GM23338 (cell line): Measurements from ENCODE around the gene METTL24. TPM values are rescaled to one million over a fixed set of nuclear protein-coding genes. Genes with fewer than 3 reads are reported as not detected.

ENCODE experiments used
- ATAC-seq: fragments of 200-7000 bp; cut with Tn5 transposase; 3 replicates; pipeline ENCODE4 v1.9.1; 2020
- DNase-seq: peaks from one replicate; pipeline ENCODE4 v3.0.0-alpha.2; 2015; ENCODE audit warnings: low spot score
- H2AFZ ChIP-seq: fragments of 200-600 bp; sonication (generic); 2 replicates; pipeline ENCODE4 v1.8.0; 2016; ENCODE audit warnings: antibody characterized with exemption, mild to moderate bottlenecking, moderate library complexity
- H3F3A ChIP-seq: fragments of 200-600 bp; sonication (generic); replicated peaks from 2 replicates; pipeline ENCODE4 v1.8.0; 2017; ENCODE audit warnings: antibody characterized with exemption, mixed run types, low read depth
- H3K27ac ChIP-seq: fragments of 200-600 bp; sonication (generic); 2 replicates; pipeline ENCODE4 v1.6.1; 2016; ENCODE audit warnings: low read depth
- H3K27me3 ChIP-seq: fragments of 200-600 bp; sonication (generic); 2 replicates; pipeline ENCODE4 v1.8.0; 2016; ENCODE audit warnings: mild to moderate bottlenecking, mixed run types, moderate library complexity; ENCODE audit not compliant: insufficient read depth
- H3K36me3 ChIP-seq: fragments of 200-600 bp; sonication (generic); 2 replicates; pipeline ENCODE4 v1.8.0; 2016; ENCODE audit warnings: mild to moderate bottlenecking; ENCODE audit not compliant: insufficient read depth
- H3K4me1 ChIP-seq: fragments of 200-600 bp; sonication (generic); 2 replicates; pipeline ENCODE4 v1.8.0; 2016; ENCODE audit warnings: mild to moderate bottlenecking, moderate library complexity; ENCODE audit not compliant: insufficient read depth
- H3K4me2 ChIP-seq: fragments of 200-600 bp; sonication (generic); 2 replicates; pipeline ENCODE4 v1.7.1; 2017; ENCODE audit warnings: mixed run types
- H3K4me3 ChIP-seq: fragments of 200-600 bp; sonication (generic); 2 replicates; pipeline ENCODE4 v1.6.1; 2016; ENCODE audit warnings: mixed run types
- H3K79me2 ChIP-seq: fragments of 200-600 bp; sonication (generic); replicated peaks from 2 replicates; pipeline ENCODE4 v1.8.0; 2017; ENCODE audit warnings: mild to moderate bottlenecking; ENCODE audit not compliant: insufficient read depth
- H3K9me2 ChIP-seq: fragments of 200-600 bp; sonication (generic); 2 replicates; pipeline ENCODE4 v1.8.0; 2017; ENCODE audit not compliant: insufficient read depth
- H4K20me1 ChIP-seq: fragments of 200-600 bp; sonication (generic); replicated peaks from 2 replicates; pipeline ENCODE4 v1.8.0; 2017; ENCODE audit warnings: mild to moderate bottlenecking; ENCODE audit not compliant: insufficient read depth
- H3K27ac Mint-ChIP-seq: 2 replicates; pipeline ENCODE4 v1.8.0; 2020; ENCODE audit warnings: inconsistent platforms, mild to moderate bottlenecking, moderate library complexity, mixed read lengths
- H3K27me3 Mint-ChIP-seq: 3 replicates; pipeline ENCODE4 v1.8.0; 2022; ENCODE audit warnings: low read depth, mild to moderate bottlenecking, moderate library complexity, mixed read lengths, inconsistent platforms; ENCODE audit not compliant: insufficient read depth, poor library complexity
- H3K36me3 Mint-ChIP-seq: 3 replicates; pipeline ENCODE4 v1.8.0; 2021; ENCODE audit warnings: low read depth, mild to moderate bottlenecking, inconsistent platforms, moderate library complexity, mixed read lengths
- H3K4me1 Mint-ChIP-seq: 3 replicates; pipeline ENCODE4 v1.8.0; 2020; ENCODE audit warnings: mild to moderate bottlenecking, inconsistent platforms, mixed read lengths
- H3K4me3 Mint-ChIP-seq: 3 replicates; pipeline ENCODE4 v1.8.0; 2021; ENCODE audit warnings: moderate library complexity, mild to moderate bottlenecking, inconsistent platforms, mixed read lengths
- H3K9me3 Mint-ChIP-seq: 3 replicates; pipeline ENCODE4 v1.8.0; 2020; ENCODE audit warnings: moderate library complexity, mild to moderate bottlenecking, inconsistent platforms, mixed read lengths
- CREB1 ChIP-seq: fragments of 250-450 bp; sonication (Bioruptor Pico); IDR thresholded peaks from 2 replicates; pipeline ENCODE4 v1.5.0; 2020; ENCODE audit warnings: low read depth, mild to moderate bottlenecking, moderate library complexity
- CTCF ChIP-seq, 2 experiments: fragments of 200-600 bp in 1 of 2; sonication (generic) in 1 of 2; conservative IDR thresholded peaks; 2 replicates each; pipeline versions ENCODE4 v1.5.1 to v1.6.1; 2016 to 2017; ENCODE audit warnings: antibody characterized with exemption in 2 of 2, low read depth in 2 of 2, mild to moderate bottlenecking in 2 of 2, moderate library complexity in 1 of 2
- ETS1 ChIP-seq: IDR thresholded peaks from 2 replicates; pipeline ENCODE4 v1.6.1; 2016; ENCODE audit warnings: antibody characterized with exemption
- EZH2 ChIP-seq: fragments of 200-600 bp; sonication (generic); IDR thresholded peaks from one replicate; pipeline ENCODE4 v1.8.0; 2017; ENCODE audit warnings: antibody characterized with exemption, mild to moderate bottlenecking, low read depth; ENCODE audit not compliant: unreplicated experiment
- EZH2phosphoT487 ChIP-seq: fragments of 200-600 bp; sonication (generic); IDR thresholded peaks from one replicate; pipeline ENCODE4 v1.8.1; 2018; ENCODE audit warnings: antibody characterized with exemption; ENCODE audit not compliant: unreplicated experiment
- JUNB ChIP-seq: IDR thresholded peaks from one replicate; pipeline ENCODE4 v1.6.1; 2016; ENCODE audit warnings: antibody characterized with exemption; ENCODE audit not compliant: unreplicated experiment
- NANOG ChIP-seq: IDR thresholded peaks from 2 replicates; pipeline ENCODE4 v1.6.1; 2016; ENCODE audit warnings: antibody characterized with exemption, borderline replicate concordance
- POLR2AphosphoS5 ChIP-seq: IDR thresholded peaks from 2 replicates; pipeline ENCODE4 v1.6.1; 2016; ENCODE audit warnings: antibody characterized with exemption, low read depth
- REST ChIP-seq: IDR thresholded peaks from one replicate; pipeline ENCODE4 v1.6.1; 2018; ENCODE audit warnings: antibody characterized with exemption; ENCODE audit not compliant: unreplicated experiment
- STAT1 ChIP-seq: IDR thresholded peaks from one replicate; pipeline ENCODE4 v1.6.1; 2016; ENCODE audit warnings: antibody characterized with exemption; ENCODE audit not compliant: unreplicated experiment
- ZNF114 ChIP-seq: fragments of 250-450 bp; sonication (Bioruptor Pico); IDR thresholded peaks from 2 replicates; pipeline ENCODE4 v1.5.0; 2020; ENCODE audit warnings: mild to moderate bottlenecking, moderate library complexity
- ZNF331 ChIP-seq: fragments of 250-450 bp; sonication (Bioruptor Pico); IDR thresholded peaks from 2 replicates; pipeline ENCODE4 v1.5.0; 2020; ENCODE audit warnings: low read depth, mild to moderate bottlenecking, moderate library complexity
- ZNF462 ChIP-seq: fragments of 250-450 bp; sonication (Bioruptor Pico); IDR thresholded peaks from 2 replicates; pipeline ENCODE4 v1.5.0; 2020; ENCODE audit warnings: mild to moderate bottlenecking, moderate library complexity
- polyA plus RNA-seq: library from polyadenylated mRNA; unstranded; fragments of >200 nt; fragmentation: Nextera tagmentation; extraction: Ambion mirVana; gene quantifications from 2 replicates; pipeline ENCODE4 v1.2.1, GENCODE V29; 2016
- total RNA-seq: library from RNA; depleted of rRNA; stranded (reverse); fragments of >200 nt; shearing (Covaris generic); gene quantifications from 2 replicates; pipeline ENCODE4 v1.2.3, GENCODE V29; 2014

METTL24 gene
- total and polyA plus RNA-seq, 2 experiments from 2014 or later, result 0.35 TPM; not detected in 1

GRCh38 chr6:110287462-110288341, 70.4 kb downstream of the METTL24 start:
- no peak for ATAC-seq
- no peaks in the 10 kb centered on the region for H4K20me1 ChIP-seq
- no peak overlapping the region for H3K4me2 ChIP-seq
- H3K36me3 ChIP-seq, result no peaks in the 10 kb centered on the region
- H3K9me2 ChIP-seq, result no peaks in the 10 kb centered on the region
- no peak overlapping the region for H3K4me3 Mint-ChIP-seq
- H3K4me3 ChIP-seq, result no peak overlapping the region
- H3F3A ChIP-seq, result no peaks in the 10 kb centered on the region
- H3K27me3 Mint-ChIP-seq, result no peaks in the 10 kb centered on the region
- H3K79me2 ChIP-seq, result no peaks in the 10 kb centered on the region
- H3K27me3 ChIP-seq, result no peaks in the 10 kb centered on the region
- H3K27ac ChIP-seq, result no peak overlapping the region
- TF ChIP-seq STAT1 (no peak), POLR2AphosphoS5 (no peak), ETS1 (no peak), CREB1 (CRISPR knock-in tag) (no peak), CTCF (conservative IDR thresholded peaks at IDR 0.05; ENCODE audit: low read depth in 2 of 2) (no peak), ZNF462 (no peak), ZNF331 (no peak), REST (no peak), EZH2 (no peak), JUNB (no peak), EZH2phosphoT487 (no peak), NANOG (no peak), ZNF114 (CRISPR knock-in tag) (no peak)
- no peak overlapping the region for H2AFZ ChIP-seq
- H3K4me1 ChIP-seq, result peaks cover 9% of the 10 kb centered on the region
- peaks cover 9% of the 10 kb centered on the region; the same call in 2 of the 3 replicates for H3K9me3 Mint-ChIP-seq
- H3K27ac Mint-ChIP-seq, result no peak overlapping the region
- peaks cover 8% of the 10 kb centered on the region for H3K4me1 Mint-ChIP-seq
- no peak for DNase-seq
- peaks cover 3% of the 10 kb centered on the region; the same call in 1 of the 3 replicates for H3K36me3 Mint-ChIP-seq
